Stimulated activated CD8-positive, alpha-beta memory T cell treated with anti-CD3 and anti-CD28 coated beads, Interleukin-7, amount 100 ng/mL, for 1 hour (primary cell): ENCODE data around the gene TEX26.
"Not testable (repeated sequence)": the region's sequence is repeated elsewhere in the genome, so short reads cannot be mapped to it uniquely, and the experiment has no call there.

ENCODE experiments used
- DNase-seq, 2 donors: peaks; one replicate each; pipeline ENCODE4 v3.0.0-alpha.2; 2020; ENCODE audit warnings: low read depth in 2 of 2

The TEX26 gene

DNA sequence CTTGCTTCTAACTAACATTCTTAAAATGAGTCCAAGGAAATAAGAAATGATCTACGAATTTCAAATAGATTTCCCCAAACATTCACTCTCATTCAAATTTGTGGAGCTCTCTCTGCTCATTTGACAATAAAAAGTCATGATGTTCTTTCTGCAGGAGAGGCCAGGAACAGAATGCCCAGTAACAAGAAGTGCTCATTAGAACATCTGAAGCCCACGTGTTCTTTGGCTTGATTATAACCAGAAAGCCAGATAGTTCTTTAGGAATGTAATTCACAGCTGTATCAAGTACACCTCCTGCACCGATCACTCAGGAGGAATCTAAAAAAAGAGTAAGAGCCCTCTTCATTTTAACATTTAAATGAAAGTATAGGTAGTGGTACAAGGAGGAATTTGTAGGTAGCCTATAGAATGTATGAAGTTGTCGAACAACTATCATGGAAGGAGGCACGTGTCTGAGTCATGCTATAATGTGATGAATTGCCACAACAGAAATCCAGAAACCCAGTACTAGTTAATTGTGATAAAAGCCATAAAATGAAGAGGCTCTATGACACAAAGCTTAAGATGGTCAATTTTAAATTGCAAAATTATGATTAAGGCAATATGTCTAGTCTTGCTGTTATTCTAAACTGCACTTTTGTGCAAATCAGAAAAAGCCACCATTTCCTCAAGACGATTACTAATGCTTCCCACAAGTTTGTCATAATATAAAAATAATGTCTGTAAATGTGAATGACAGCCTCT, 13.6 kb upstream of the TEX26 start:
- DNase-seq: no peak

DNA sequence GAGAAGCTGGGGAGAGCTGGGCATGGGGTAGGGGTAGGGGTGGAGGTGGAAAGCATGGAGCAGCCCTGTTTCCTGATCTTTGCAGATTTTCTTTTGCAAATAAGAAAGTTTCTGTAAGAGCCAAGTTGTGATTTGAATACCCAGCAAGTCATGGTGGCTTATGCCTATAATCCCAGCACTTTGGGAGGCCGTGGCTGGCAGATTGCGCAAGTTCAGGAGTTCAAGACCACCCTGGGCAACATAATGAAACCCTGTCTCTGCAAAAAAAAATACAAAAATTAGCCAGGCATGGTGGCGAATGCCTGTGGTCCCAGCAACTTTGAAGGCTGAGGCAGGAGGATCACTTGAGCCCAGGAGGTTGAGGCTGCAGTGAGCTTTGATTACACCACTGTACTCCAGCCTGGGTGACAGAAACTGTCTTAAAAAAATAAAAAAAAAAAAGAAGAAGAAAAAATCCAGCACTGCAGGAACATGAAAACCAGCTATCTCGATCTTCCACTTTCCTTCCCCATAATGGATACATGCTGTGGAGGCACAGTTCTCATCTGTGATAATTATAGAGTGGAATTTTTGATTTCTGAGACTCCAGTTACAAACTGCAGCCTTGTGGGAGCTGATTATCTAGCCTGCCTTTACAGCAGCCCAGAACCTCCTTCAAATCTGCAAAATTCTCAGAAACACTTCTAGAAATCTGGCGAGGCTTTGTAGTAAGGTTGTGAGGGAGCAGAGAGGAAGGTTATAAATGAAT, 12.1 kb upstream of the TEX26 start:
- DNase-seq: no peak

DNA sequence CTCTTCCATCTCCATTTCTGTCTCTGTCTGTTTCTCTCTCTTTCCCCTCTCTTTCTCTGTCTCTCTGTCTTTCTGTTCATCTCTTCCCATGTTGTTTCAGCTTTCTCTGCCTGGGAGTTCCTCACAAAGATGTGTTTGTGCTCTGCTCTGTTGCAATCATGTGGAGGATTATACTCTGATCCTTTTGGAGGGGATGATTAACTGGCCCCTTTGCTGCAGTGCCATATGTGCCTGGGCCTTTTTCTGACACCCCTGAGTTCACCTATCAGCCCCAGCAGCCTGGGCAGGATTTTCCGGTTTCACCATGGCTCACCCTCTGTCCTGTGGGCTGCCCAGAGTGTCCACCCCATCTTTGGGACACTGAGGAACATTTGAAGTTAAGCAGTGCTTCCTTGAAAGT, 9.0 kb upstream of the TEX26 start:
- DNase-seq: no peak

DNA sequence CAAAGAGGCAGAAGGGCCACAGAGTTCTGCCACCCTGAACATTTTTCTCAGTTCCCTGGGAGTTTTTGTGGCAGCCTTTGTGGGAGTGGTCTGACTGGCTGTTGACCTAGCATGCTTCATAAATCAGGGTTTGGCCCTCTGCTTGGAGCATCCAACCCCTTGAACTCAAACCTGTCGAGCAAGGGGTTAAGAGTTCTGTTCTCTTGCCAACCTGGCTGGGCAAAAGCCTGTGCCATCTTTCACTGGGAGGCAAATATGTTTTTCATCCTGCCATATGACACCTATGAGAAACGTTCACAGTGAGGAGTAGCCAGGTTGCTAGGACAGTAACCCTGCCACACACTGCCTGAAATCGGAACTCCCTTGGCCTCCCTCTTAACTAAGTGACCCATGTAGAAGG, 7.7 kb upstream of the TEX26 start:
- no peak for DNase-seq

DNA sequence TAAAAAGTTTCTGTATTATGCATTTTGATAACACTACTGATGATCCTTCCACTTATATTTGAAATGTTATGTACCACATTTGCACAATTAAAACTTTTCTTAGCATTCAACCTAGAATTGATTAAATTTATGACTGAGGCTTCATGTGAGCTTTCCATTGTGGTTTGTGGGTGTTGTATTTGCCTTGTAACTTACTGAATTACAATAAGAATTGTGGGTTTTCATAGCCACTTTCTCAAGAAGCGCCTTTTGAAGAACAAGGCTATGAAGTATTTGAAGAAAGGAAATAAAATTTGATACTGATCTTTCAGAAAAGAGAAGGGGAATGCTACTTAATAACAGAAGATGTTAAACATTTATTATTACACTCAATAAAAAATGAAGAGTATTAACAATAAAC, 7.0 kb upstream of the TEX26 start:
- no peak for DNase-seq

DNA sequence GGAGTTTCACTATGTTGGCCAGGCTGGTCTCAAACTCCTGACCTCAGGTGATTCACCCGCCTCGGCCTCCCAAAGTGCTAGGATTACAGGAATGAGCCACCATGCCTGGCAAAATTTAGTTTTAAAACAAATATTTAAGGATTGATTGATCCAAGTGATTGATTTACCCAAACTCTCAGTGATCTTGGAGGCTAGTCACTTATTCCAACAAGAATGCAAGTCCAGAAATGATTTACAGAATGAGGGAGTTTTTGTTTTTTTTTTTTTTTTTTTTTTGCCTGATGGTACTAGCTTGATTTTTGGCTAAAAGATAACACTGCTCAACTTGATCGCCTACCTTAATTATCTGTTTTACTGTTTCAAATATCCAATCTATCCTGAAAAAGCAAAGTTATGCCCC, 5.7 kb upstream of the TEX26 start:
- no peak for DNase-seq

DNA sequence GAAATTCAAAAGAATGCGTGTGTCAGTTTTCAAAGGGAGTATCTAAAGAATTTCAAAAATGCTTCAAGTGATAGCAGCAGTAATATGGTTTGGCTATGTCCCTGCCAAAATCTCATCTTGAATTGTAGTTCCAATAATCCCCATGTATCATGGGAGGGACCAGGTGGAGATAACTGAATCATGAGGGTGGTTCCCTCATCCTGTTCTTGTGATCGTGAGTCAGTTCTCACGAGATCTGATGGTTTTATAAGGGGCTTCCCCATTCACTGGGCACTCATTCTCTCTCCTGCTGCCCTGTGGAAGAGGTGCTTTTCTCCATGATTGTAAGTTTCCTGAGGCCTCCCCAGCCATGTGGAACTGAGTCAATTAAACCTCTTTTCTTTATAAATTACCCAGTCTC, 5.3 kb upstream of the TEX26 start:
- DNase-seq: not testable (repeated sequence)

DNA sequence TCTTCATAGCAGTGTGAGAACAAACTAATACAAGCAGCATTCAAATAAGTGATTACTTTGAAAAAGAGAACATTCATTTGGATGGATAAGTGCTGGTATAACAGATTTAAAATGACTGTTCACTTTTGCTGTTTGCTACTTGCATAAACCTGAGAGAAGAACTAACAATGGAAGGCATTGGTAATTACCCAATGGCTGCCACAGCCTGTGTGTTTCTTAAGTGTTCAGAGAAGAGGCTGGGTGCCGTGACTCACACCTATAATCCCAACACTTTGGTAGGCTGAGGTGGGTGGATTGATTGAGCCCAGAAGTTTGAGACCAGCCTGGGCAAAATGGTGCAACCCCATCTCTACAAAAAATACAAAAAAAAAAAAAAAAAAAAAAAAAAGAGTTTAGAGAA, 4.9 kb upstream of the TEX26 start:
- DNase-seq: no peak

DNA sequence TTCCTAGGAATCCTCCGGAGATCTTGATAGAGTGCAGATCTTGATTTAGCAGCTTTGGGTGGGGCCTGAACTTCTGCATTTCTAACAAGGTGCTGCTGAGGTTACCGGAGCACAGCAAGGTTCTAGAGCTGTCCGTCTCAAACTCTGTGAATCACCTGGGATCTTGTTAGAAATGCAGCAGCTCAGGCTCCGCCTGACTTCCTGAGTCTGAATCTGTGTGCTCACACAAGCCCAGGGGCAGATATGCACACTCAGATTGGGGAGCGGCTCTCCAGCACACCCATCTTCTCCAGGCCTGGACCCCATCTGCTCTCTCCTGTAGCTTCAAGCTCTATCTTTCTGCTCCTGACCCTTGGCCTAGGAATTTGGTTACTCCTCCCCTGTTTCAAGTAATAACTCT, 3.5 kb upstream of the TEX26 start:
- DNase-seq: no peak

DNA sequence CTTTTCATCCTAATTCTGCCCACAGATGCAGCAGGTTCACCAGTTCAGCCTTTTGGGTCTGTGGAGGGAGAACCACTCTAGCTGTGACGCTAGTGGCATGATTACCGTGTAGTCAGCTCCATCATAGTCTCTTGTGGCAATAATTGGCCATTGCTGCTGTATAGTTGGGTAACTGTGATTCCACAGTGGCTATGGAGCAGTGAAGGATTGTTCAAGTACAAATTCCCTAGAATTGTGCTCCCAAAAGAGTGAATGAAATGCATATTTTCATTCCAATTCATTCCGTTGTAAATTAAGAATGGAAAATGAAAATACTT, 856 bp downstream of the TEX26 start:
- no peak for DNase-seq

DNA sequence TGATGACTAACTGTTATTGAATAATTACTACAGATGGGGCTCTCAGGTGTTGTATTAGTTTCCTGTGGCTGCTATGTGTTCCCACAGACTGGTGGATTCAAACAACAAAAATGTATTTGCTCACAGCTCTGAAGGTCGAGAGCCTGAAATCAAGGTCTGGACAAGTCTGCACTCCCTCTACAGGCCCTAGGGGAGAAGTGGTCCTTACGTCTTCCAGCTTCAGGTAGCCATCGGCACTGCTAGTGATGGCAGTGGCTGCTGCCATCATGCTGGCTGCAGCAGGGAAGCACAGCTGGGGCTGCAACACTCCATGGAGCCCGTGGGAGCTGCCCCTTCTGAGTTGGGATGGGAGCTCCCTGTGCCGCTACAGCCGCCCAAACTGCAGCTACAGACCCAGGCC, 1.9 kb downstream of the TEX26 start:
- no peak for DNase-seq

DNA sequence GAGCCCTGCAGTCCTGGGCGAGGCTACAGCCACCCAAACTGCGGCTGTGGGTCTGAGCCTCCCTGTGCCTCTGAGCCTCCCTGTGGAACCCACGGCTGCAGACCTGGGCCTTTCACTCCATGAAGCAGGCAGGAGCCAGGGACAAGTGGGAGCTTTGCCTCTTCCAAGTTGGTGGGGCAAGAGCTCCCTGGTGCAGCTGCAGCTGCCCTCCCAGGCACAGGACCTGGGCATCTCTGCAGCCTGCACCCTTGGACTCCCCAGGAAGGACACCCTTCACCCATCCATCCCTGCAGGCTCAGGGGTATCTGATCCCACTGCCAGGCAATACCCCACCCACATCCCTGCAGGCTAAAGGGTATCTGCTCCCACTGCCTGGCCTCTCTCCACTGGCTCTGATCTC, 2.3 kb downstream of the TEX26 start:
- no peak for DNase-seq

DNA sequence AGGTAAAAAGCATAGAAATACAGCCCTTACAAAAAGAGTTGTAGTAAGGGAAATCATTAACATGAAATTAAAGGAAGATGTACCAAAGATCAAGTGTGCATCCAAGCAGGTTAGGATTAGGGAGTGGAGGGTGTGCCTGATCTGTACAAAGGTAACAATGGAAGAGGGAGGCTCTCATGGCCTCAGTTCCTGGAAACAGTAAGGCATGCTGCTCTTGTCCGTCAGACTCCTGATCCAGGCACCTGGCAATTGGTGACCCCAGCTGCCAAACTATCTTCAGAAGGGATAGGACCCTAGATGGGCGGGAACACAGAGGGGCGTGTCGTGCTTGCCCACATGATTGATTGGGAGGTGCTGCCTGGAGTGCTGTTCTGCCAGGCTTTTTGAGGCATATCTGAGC, 4.5 kb downstream of the TEX26 start:
- DNase-seq: no peak

DNA sequence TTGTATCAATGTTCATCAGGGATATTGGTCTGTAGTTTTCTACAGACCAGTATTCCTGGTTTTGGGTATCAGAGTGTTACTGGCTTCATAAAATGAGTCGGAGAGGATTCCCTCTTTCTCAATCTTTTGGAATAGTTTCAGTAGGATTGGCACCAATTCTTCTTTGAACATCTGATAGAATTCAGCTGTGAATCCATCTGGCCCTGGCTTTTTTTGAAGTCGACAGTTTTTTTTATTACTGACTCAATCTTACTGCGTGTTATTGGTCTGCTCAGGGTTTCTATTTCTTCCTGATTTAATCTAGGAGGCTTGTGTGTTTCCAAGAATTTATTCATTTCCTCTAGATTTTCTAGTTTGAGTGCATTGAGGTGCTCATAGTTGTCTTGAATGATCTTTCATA, 11.4 kb downstream of the TEX26 start:
- no peak for DNase-seq

DNA sequence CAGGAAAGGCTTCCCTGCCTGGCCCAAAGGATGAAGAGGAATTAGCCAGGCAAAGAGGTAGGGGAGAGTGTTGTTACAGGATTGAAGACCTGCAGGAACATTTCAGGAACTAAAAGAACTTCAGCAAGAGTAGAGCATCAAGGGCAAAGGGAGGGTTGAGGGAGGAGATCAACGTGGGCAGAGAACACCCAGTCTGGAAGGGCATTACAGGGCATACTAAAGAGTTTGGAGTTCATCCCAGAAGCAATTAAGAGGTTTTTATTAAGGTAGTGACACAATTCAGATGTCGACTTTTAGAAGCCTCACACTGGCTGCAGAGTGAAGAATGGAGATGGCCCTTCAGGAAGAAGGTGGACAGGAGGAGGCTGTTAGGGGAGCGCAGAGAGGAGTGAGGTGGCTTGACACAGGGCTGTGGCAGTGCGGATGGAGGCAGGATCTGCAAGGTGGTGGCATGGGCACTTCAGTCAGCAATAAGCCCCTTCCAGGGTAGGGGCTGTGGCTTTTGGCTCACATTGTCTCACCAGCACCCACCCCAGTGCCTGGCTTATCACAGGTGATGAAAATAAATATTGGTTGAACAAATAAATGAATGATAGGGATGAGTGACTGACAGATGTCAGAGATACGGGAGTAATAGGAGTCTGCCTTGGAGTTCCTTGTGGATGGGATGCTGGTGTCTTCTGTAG, 24.9 kb downstream of the TEX26 start:
- no peak for DNase-seq

DNA sequence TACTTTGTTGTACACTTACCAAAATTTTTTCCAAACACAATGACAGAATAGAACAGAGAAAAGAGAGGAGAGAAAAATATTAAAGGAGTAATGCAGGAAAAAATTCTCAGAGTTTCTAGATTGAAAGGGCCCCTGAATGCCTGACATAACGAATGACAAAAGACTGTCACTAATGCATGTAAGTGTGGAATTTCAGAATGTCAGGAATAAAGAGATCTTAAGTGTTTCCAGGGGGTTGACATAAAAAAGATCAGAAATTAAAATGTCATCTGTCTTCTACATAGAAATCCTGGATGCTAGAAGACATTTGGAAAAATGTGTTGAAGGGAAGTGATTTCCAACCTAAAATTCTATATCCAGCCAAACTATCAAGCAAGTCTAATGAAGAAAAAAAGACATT, 27.2 kb downstream of the TEX26 start:
- DNase-seq: no peak

DNA sequence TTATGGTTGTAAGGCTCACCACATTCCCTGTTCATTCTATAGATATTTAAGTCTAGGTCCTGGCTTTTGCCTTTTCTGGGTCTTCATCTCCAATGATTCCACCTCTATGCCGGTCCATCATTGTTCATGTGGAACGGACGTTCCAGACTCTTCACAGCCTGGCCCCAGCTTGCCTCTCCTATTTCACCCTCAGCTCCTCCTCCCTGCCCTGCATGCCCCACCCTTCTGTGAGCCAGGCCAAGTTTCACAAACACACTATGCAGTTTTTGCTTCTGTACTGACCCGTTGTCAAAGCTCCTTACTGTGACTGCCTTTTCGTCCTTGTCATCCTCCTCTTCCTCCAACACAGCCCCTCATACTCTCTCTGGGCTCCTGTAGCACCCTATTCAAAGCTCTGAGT, 31.3 kb downstream of the TEX26 start:
- no peak for DNase-seq

DNA sequence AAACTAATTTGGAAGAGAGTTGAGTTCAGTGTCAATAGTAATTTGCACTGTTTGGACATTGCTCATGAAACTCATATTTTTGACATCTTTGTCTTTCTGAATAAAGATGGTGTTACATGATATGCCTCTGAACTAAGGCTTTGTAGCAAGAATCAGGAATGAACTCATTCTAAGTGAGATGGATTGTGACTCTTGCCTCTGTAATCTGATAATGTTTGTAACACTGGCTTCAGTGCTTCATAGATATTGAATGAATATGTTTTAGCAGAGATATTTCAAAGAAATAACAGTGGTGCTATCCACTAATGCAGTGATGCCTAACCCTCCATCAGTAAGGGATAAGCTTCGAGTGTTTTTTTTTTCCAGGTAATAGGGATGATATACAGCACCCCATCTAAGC, 32.9 kb downstream of the TEX26 start:
- DNase-seq: no peak

DNA sequence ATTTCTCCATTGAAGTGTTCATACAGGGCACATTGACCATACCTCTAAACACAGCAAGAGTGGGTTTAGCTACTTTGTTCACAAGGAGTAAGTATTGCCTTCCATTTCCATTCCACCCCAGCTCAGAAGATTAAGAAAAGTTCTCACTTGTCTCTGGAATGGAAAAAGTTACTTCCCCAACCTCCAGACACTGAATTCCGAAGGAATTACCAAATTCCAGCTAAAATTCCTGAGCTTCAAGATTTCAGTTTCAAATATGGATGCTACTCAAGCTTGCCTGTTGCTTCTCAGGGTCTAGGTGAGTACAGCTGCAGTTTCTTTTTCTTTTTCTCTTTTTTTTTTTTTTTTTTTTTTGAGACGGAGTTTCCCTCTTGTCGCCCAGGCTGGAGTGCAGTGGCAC, 33.6 kb downstream of the TEX26 start:
- no peak for DNase-seq

DNA sequence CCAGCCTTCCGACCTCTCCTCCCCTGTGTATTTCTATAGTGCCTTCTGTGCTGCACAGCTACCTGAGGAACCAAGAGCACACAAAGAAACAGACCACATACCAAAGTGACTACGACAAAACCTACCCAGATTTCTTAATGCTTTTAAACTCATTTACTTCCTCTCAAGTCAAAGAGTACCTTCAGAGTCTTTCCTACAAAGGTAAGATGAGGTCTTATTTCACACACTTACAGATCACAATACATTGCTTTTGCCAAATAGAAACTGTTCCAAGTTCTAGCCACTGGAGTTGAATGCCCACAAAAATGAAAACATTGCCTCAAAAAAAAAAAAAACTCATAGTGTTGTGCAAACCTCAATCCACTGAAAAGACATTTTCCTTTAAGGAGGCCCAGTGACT, 36.4 kb downstream of the TEX26 start:
- DNase-seq: no peak

DNA sequence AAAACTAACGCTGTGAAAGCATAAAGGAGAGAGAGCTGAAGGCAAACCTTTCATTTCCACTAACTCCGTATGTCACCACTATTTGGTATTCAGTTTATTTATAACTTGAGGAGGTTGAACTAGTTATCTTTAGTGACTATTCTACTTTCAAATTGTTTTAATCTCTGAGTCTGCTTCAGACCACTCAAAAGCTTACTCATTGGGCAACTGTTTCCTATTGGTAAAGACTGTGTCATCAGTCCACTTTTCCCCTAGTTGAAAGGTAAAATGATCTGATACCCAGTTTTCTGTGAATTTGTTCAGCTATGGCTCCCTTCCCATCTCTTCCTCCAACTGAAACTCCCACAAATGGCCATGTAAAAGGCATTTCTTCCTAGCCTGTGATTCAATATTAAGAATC, 39.1 kb downstream of the TEX26 start:
- DNase-seq: no peak

DNA sequence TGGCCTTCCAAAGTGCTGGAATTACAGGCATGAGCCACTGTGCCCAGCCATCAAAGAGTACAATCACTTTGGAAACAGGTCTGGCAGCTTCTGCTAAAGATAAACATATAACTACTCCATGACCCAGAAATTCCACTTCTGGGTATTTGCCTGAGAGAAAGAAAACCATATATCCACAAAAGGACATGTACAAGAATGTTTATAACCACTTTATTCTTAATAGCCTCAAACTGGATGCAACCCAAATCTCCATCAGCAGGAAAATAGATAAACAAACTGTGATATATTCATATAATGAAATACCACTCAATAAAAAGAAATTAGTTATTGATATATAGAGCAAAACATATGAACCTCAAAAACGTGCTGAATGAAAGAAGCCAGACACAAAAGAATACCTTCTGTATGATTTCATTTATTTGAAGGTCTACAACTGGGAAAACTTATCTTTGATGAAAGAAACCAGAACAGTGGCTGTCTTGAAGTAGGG, 40.5 kb downstream of the TEX26 start:
- no peak for DNase-seq

DNA sequence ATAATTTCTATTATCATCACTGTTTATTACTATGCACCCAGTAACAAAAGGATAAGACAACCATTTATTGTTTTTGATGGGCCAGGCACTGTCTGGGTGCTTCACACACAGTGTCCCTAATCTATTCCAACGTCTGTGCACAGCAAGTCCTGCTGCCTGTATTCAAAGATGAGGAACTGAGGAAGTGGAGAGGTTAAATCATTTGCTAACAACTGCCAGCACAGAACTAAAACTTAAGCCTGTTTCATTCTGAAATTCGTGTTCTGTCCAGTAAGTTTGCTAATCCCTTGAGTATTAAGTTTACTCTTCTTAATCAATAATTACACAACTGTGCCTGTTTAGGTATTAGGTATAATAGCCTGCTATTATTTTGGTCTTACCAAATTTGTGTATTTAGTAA, 41.9 kb downstream of the TEX26 start:
- no peak for DNase-seq
